A673 (cell line): Measurements from ENCODE around the gene NNMT. TPM values are rescaled to one million over a fixed set of nuclear protein-coding genes. Genes with fewer than 3 reads are reported as not detected.

Source experiments
- BruUV-seq: library from RNA; stranded (reverse); fragments of 400-500 nt; replicated peaks from 2 replicates; lab custom pipeline; 2021; lab: Mats Ljungman, UMichigan
- CTCF ChIA-PET: fragments of 300-600 bp; sonication (Branson Sonifier 250); formaldehyde crosslinking; loops from one replicate; lab custom pipeline; 2022; ENCODE audit warnings: antibody characterized with exemption; lab: Charles Lee
- POLR2A ChIA-PET: fragments of 300-600 bp; sonication (Branson Sonifier 250); formaldehyde crosslinking; loops from one replicate; lab custom pipeline; 2022; ENCODE audit warnings: antibody characterized with exemption; ENCODE audit not compliant: low non-redundant PET; lab: Charles Lee
- DNase-seq: peaks from one replicate; pipeline ENCODE4 v3.0.0-alpha.2; 2015; ENCODE audit warnings: low spot score
- H3K27ac ChIP-seq: fragments of 200-600 bp; sonication (generic); 2 replicates; pipeline ENCODE4 v1.5.1; 2016; ENCODE audit warnings: mixed run types, low read depth, mild to moderate bottlenecking, mixed read lengths, antibody characterized with exemption, low read length; ENCODE audit not compliant: poor library complexity, severe bottlenecking
- H3K27me3 ChIP-seq: fragments of 200-600 bp; sonication (generic); replicated peaks from 2 replicates; pipeline ENCODE4 v1.6.1; 2017; ENCODE audit warnings: mixed run types, low read depth, mild to moderate bottlenecking, mixed read lengths, antibody characterized with exemption, low read length; ENCODE audit not compliant: insufficient read depth, poor library complexity
- H3K36me3 ChIP-seq: fragments of 200-600 bp; sonication (generic); 2 replicates; pipeline ENCODE4 v1.6.1; 2016; ENCODE audit warnings: mixed run types, mild to moderate bottlenecking, mixed read lengths, antibody characterized with exemption, low read length; ENCODE audit not compliant: insufficient read depth, poor library complexity, severe bottlenecking
- H3K4me1 ChIP-seq: fragments of 200-600 bp; sonication (generic); 2 replicates; pipeline ENCODE4 v1.6.1; 2017; ENCODE audit warnings: mixed run types, mild to moderate bottlenecking, mixed read lengths, antibody characterized with exemption, low read length; ENCODE audit not compliant: insufficient read depth, poor library complexity, severe bottlenecking
- H3K4me3 ChIP-seq: fragments of 200-600 bp; sonication (generic); 2 replicates; pipeline ENCODE4 v1.5.1; 2016; ENCODE audit warnings: low read depth, mixed run types, mild to moderate bottlenecking, mixed read lengths, low read length; ENCODE audit not compliant: poor library complexity, severe bottlenecking
- H3K9me3 ChIP-seq: fragments of 200-600 bp; sonication (generic); 2 replicates; pipeline ENCODE4 v1.6.1; 2016; ENCODE audit warnings: mixed run types, low read depth, mild to moderate bottlenecking, mixed read lengths, antibody characterized with exemption, low read length; ENCODE audit not compliant: poor library complexity, severe bottlenecking
- EZH2 ChIP-seq: fragments of 200-600 bp; sonication (generic); IDR thresholded peaks from 2 replicates; pipeline ENCODE4 v1.6.1; 2017; ENCODE audit warnings: borderline replicate concordance, low read depth, mild to moderate bottlenecking, mixed read lengths, antibody characterized with exemption, low read length; ENCODE audit not compliant: poor library complexity, severe bottlenecking
- intact Hi-C: fragments of 100-400 bp; cut with micrococcal nuclease; formaldehyde crosslinking; loops from one replicate; pipeline ENCODE4 v1.10.0; 2022; ENCODE audit not compliant: unreplicated experiment
- total RNA-seq: library from RNA; stranded (reverse); gene quantifications from 2 replicates; pipeline ENCODE4 v1.2.3, GENCODE V29; 2021
- TF ChIP-seq, protein P1 (sequence below): fragments of 300-800, 200-600 bp; sonication (generic); conservative IDR thresholded peaks from 2 replicates; pipeline ENCODE4 v1.5.1; 2017; ENCODE audit warnings: low read depth, mild to moderate bottlenecking, antibody characterized with exemption, low read length, moderate library complexity, mixed read lengths

Gene NNMT
- total RNA-seq, 1 experiment from 2014 or later: 0.64 TPM

DNA sequence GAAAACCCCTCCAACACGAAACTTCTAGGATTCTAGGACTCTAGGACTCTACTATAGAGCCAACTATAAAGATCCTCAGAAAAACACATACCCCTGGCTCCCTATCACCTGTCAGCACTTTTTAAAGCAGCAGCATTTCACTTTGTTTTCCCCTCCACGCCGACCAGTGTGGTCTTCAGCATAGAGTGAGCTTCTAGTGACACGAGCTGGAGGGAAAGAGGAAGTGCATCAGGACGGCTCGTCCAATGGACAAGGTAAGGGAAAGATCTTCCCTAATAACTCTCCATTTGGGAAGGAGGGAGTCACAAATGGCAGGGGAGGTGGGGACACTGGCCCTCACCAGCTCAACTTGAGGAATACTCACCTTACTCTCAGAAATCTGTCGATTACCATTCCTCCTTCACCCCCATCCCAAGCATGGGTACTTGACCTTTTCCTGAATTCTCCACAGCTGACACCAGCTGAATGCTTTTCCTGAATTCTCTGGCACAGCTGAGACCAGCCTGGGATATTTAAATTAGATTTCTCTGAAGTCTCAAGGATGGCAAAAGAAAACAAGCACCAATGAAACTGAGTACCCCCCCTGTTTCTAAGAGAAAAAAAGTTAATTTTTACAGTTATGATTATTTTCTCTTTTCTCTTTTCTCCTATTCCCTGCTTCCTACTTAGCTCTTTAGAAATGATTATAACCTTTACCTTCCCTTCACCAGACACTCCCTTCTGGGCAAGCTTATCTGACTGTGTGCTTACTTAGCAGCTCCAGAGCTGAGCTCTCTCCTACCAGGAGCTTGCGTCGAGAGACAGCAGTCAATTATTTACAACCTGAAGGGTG, 33.3 kb upstream of the NNMT start:
- Histone ChIP-seq H3K4me1 (peaks cover 23% of the 10 kb centered on the region), H3K36me3 (no peaks in the 10 kb centered on the region), H3K9me3 (no peaks in the 10 kb centered on the region), H3K27ac (no peak overlapping the region), H3K27me3 (no peaks in the 10 kb centered on the region), H3K4me3 (no peak overlapping the region)
- TF ChIP-seq EZH2: no peak
- TF ChIP-seq, protein P1, sequence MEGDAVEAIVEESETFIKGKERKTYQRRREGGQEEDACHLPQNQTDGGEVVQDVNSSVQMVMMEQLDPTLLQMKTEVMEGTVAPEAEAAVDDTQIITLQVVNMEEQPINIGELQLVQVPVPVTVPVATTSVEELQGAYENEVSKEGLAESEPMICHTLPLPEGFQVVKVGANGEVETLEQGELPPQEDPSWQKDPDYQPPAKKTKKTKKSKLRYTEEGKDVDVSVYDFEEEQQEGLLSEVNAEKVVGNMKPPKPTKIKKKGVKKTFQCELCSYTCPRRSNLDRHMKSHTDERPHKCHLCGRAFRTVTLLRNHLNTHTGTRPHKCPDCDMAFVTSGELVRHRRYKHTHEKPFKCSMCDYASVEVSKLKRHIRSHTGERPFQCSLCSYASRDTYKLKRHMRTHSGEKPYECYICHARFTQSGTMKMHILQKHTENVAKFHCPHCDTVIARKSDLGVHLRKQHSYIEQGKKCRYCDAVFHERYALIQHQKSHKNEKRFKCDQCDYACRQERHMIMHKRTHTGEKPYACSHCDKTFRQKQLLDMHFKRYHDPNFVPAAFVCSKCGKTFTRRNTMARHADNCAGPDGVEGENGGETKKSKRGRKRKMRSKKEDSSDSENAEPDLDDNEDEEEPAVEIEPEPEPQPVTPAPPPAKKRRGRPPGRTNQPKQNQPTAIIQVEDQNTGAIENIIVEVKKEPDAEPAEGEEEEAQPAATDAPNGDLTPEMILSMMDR: peak; percentile 83
- POLR2A ChIA-PET: interaction anchor here (0.8 kb wide), 1 partner anchor 980 kb away, joined by 4 read pairs; no protein-coding TSS in a partner anchor
- no TSS peak for BruUV-seq
- CTCF ChIA-PET: interaction anchor here (0.6 to 5.4 kb wide), 7 partner anchors 215 to 457 kb away, joined by 3 to 80 read pairs (median 3); no protein-coding TSS in a partner anchor
- intact Hi-C loops: loop anchor here (5.0 kb wide), 1 partner anchor 456 kb away; no protein-coding TSS in a partner anchor
- peak; percentile 80 for DNase-seq

DNA sequence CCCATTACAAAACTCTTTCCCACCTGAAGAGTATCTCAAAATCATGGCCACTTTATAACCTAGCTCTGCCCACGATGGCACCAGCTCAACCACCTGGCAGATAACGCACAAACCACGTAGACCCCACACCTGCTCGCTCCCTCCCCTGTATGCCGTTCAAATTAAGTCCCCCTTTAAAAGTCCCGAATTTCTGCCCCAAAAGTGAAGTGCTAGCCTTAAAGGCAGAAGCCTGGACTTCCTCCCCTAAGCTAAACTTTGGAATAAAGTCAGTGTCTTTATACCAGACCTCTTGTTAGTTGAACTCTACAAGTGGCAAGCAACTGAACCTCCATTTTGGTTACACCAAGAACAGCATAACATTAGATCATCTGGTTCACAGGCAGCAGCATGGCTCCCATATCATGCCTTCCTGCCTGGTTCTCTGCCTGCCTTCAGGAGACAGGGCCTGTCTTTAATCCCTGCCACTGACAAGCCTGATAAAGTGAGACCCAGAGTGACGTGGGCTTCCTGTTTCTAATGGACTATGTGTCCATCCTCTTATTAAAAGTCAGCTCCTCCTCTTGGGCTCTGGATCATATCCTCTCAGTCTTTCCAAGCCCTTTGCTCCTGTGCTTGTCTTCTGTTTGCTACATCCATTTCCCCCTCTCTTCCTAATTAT, 32.6 kb upstream of the NNMT start:
- Histone ChIP-seq H3K27me3 (no peaks in the 10 kb centered on the region), H3K27ac (no peak overlapping the region), H3K9me3 (no peaks in the 10 kb centered on the region), H3K36me3 (no peaks in the 10 kb centered on the region), H3K4me3 (no peak overlapping the region), H3K4me1 (peaks cover 23% of the 10 kb centered on the region)
- TF ChIP-seq EZH2: no peak
- TF ChIP-seq, protein P1: no peak
- DNase-seq: no peak
- no TSS peak for BruUV-seq
- intact Hi-C loops: loop anchor here (5.0 kb wide), 1 partner anchor 456 kb away; no protein-coding TSS in a partner anchor
- ChIA-PET CTCF (interaction anchor here (1.1 to 5.4 kb wide), 4 partner anchors 270 to 368 kb away, joined by 3 to 80 read pairs (median 37); no protein-coding TSS in a partner anchor), POLR2A (interaction anchor here (0.6 kb wide), 1 partner anchor 353 kb away, joined by 3 read pairs; no protein-coding TSS in a partner anchor)

DNA sequence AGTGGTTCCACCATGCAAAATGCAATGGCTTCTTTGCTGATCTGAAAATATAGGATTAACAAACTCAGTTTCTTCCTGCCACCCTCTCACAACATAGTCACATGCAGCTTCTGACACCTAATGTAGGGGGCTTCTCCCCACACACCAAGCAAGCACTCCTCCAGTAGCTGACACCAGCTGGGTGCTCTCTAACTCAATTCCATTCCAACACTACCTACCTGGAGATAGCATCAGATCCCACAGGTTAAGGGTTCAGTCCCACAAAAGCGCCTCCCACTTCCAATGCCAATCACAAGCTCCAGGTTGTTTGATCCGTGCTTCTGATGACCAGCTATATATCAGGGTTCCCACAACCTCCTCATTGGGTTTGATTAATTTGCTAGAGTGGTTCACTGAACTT, 31.8 kb upstream of the NNMT start:
- no peak for DNase-seq
- POLR2A ChIA-PET: no interaction called here
- Histone ChIP-seq H3K9me3 (no peaks in the 10 kb centered on the region), H3K27me3 (no peaks in the 10 kb centered on the region), H3K4me3 (no peak overlapping the region), H3K27ac (no peak overlapping the region), H3K4me1 (peaks cover 15% of the 10 kb centered on the region), H3K36me3 (no peaks in the 10 kb centered on the region)
- TF ChIP-seq EZH2: no peak
- TF ChIP-seq, protein P1: no peak
- CTCF ChIA-PET: interaction anchor here (0.7 kb wide), 1 partner anchor 369 kb away, joined by 3 read pairs; no protein-coding TSS in a partner anchor
- no TSS peak for BruUV-seq
- intact Hi-C loops: loop anchor here (5.0 kb wide), 1 partner anchor 457 kb away; no protein-coding TSS in a partner anchor
